Lung (tissue), 12 donors: ENCODE data around the gene GAS1. TPM values are rescaled to one million over a fixed set of nuclear protein-coding genes. Genes with fewer than 3 reads are reported as not detected.

Source experiments
- ATAC-seq: fragments of 200-7000 bp; cut with Tn5 transposase; one replicate; pipeline ENCODE4 v1.9.1; 2020; ENCODE audit warnings: moderate number of reproducible peaks; ENCODE audit not compliant: insufficient read depth, low FRiP score
- DNase-seq, 3 donors: peaks; one replicate each; pipeline ENCODE4 v3.0.0-alpha.2; 2013 to 2017
- H3K27ac ChIP-seq, 2 donors: one replicate each; pipeline ENCODE4 v1.5.1; 2013; ENCODE audit warnings: mild to moderate bottlenecking in 2 of 2, moderate library complexity in 2 of 2, control low read depth in 1 of 2, inconsistent platforms in 1 of 2, low read depth in 1 of 2, low read length in 1 of 2
- H3K27me3 ChIP-seq, 3 donors: one replicate each; pipeline ENCODE4 v1.5.1; 2013; ENCODE audit warnings: low read length in 2 of 3; ENCODE audit not compliant: control insufficient read depth in 3 of 3, insufficient read depth in 3 of 3
- H3K36me3 ChIP-seq, 4 donors: one replicate each; pipeline ENCODE4 v1.5.1; 2013; ENCODE audit warnings: low read length in 4 of 4, mild to moderate bottlenecking in 1 of 4, moderate library complexity in 1 of 4; ENCODE audit not compliant: control insufficient read depth in 4 of 4, insufficient read depth in 4 of 4
- H3K4me1 ChIP-seq, 5 donors: one replicate each; pipeline ENCODE4 v1.5.1; 2013; ENCODE audit warnings: low read length in 5 of 5, mild to moderate bottlenecking in 2 of 5, moderate library complexity in 1 of 5; ENCODE audit not compliant: control insufficient read depth in 5 of 5, insufficient read depth in 5 of 5
- H3K4me3 ChIP-seq: one replicate; pipeline ENCODE4 v1.5.1; 2013; ENCODE audit warnings: mild to moderate bottlenecking, control low read depth, moderate library complexity
- H3K9ac ChIP-seq, 2 donors: one replicate each; pipeline ENCODE4 v1.5.1; 2013; ENCODE audit warnings: low read length in 2 of 2, control low read depth in 1 of 2; ENCODE audit not compliant: insufficient read depth in 1 of 2
- H3K9me3 ChIP-seq, 4 donors: one replicate each; pipeline ENCODE4 v1.5.1; 2013; ENCODE audit warnings: low read length in 3 of 4, mild to moderate bottlenecking in 1 of 4, moderate library complexity in 1 of 4; ENCODE audit not compliant: control insufficient read depth in 4 of 4, insufficient read depth in 3 of 4
- WGBS, 2 donors: extraction: QIAGEN DNeasy Blood & Tissue Kit; methylation state at CpG; one replicate each; pipeline ENCODE4 v1.1.7; 2013; 5-methylcytosine and 5-hydroxymethylcytosine counted together
- polyA plus RNA-seq, 2 donors: library from polyadenylated mRNA; stranded (reverse); fragments of 200-250 nt; gene quantifications; one replicate each; pipeline ENCODE4 v1.2.1, GENCODE V29; 2013
- total RNA-seq, 2 donors: library from RNA; depleted of rRNA in 1 of 2; stranded (reverse); fragments of >200 nt in 1 of 2; gene quantifications; one replicate each; pipeline ENCODE4 v1.2.1, GENCODE V29; 2014 to 2021
- TF ChIP-seq, protein P1 (sequence below): IDR thresholded peaks from 2 replicates; pipeline ENCODE4 v1.5.1; 2012; ENCODE audit warnings: mild to moderate bottlenecking; ENCODE audit errors: control extremely low read depth, extremely low read depth
- donor health status: control.
- donor health status: control.
- donor health status: Bipolar disorder and iron deficiency.
- donor health status: healthy.
- donor health status: DM: yes; HTN: yes; CAD: no.

GAS1 gene
- total and polyA plus RNA-seq, 4 donors = 5.3 to 21.2 (median 10.4) TPM

DNA sequence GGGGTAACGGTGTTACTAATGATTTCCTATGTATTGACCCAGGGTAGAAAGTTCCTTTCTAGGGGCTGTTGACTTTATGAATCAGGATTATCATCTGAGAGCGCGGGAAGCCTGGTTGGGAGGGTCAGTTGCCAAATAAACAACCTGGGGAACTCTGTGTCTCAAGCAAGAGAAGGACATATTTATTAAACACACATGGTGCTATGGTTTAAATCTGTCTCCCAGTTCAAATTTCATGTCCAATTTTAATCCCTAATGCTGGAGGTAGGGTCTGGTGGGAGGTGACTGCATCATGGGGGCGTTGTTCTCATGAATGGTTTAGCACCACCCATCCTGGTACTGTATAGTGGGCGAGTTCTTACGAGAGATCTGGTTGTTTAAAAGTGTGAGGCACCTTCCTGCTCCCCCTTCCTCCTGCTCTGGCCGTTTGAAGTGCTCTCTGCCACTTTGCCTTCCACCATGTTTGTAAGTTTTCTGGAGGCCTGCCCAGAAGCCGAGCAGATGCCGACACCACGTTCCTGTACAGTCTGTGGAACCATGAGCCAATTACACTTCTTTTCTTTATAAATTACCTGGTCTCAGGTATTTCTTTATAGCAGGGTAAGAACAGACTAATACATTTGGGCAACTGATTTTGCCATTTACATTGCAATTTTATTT, 19.7 kb upstream of the GAS1 start:
- 58 to 67% methylated on average over 10 of the region's 10 CpGs for WGBS, 2 donors
- TF ChIP-seq, protein P1, sequence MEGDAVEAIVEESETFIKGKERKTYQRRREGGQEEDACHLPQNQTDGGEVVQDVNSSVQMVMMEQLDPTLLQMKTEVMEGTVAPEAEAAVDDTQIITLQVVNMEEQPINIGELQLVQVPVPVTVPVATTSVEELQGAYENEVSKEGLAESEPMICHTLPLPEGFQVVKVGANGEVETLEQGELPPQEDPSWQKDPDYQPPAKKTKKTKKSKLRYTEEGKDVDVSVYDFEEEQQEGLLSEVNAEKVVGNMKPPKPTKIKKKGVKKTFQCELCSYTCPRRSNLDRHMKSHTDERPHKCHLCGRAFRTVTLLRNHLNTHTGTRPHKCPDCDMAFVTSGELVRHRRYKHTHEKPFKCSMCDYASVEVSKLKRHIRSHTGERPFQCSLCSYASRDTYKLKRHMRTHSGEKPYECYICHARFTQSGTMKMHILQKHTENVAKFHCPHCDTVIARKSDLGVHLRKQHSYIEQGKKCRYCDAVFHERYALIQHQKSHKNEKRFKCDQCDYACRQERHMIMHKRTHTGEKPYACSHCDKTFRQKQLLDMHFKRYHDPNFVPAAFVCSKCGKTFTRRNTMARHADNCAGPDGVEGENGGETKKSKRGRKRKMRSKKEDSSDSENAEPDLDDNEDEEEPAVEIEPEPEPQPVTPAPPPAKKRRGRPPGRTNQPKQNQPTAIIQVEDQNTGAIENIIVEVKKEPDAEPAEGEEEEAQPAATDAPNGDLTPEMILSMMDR = no peak
- peaks cover 0 to 2% (median 0%) of the 10 kb centered on the region in 4 donors for H3K9me3 ChIP-seq
- no peak overlapping the region for H3K27ac ChIP-seq
- H3K4me1 ChIP-seq = peaks cover 0 to 40% (median 0%) of the 10 kb centered on the region in 5 donors
- no peak overlapping the region for H3K9ac ChIP-seq
- no peak for DNase-seq
- ATAC-seq = no peak
- H3K36me3 ChIP-seq = no peaks in the 10 kb centered on the region
- H3K4me3 ChIP-seq = no peak overlapping the region
- H3K27me3 ChIP-seq = peaks cover 0 to 4% (median 2%) of the 10 kb centered on the region in 3 donors

DNA sequence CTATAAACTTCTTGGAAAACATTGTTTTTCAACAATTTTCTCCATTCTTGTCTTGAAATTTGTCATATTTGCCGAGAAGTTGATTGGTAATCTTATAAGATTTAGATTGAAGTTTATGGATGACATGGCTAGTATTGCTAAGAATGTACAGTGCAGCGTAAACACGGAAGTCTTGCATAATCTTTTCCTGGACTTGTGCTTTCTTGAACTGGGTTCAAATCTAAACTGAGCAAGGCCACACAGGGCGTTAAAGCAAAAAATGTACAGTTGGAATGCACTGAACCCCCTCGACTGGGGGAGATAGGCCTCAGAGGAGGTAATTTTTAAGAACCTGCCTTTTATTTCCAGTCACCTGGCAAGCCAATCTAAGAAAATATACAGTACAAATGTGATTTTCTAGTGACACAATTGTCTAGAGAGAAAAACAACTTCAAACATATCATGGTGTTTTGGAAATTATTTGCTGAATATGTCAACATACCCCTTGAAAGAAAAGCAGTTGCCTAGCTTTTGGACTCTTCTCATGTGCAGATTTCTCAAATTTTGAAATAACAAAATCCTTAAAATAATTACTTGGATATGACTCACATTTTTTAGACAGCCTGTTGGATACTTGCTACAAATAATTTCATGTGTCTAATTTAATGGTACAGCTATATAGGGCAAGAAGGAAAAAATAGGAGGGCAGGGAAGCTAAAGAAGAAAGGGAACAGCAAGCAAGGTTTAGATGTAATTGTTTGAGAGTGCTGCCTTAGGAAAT, 18.5 kb upstream of the GAS1 start:
- Histone ChIP-seq H3K4me3 (no peak overlapping the region), H3K27me3 (peaks cover 0 to 2% (median 2%) of the 10 kb centered on the region in 3 donors), H3K36me3 (no peaks in the 10 kb centered on the region), H3K4me1 (peaks cover 0 to 40% (median 0%) of the 10 kb centered on the region in 5 donors), H3K9me3 (peaks cover 0 to 2% (median 0%) of the 10 kb centered on the region in 4 donors), H3K9ac (no peak overlapping the region), H3K27ac (no peak overlapping the region)
- TF ChIP-seq, protein P1 = no peak
- ATAC-seq (no peak), DNase-seq (peak; percentile 63 to 92 (median 88))
- WGBS, 2 donors = 57 to 58% methylated on average over 5 of the region's 5 CpGs

DNA sequence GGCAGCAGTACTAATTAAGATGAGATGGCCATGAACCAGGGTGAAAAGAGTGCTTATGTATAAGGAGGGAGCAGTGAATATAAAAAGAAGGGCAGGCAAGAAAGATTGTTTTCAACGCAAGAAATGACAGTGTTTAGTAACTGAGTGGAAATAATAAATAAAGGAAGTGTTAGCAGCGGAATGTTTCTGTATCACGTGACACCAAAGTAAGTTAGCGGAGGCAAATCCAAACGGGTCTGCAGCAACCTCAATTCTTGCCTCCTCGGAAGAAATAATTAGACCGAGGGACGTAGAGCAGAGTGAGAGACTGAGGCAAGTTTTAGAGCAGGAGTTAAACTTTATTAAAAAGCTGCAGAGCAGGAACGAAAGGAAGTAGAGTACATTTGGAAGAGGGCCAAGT, 15.4 kb upstream of the GAS1 start:
- H3K27me3 ChIP-seq = peaks cover 0 to 2% (median 0%) of the 10 kb centered on the region in 3 donors
- no peak for ATAC-seq
- WGBS, 2 donors = 38 to 56% methylated on average over 9 of the region's 9 CpGs
- no peaks in the 10 kb centered on the region for H3K9me3 ChIP-seq
- peak overlapping the region in 1 of 2 donors; percentile 36 for H3K9ac ChIP-seq
- DNase-seq = peak; percentile 22 to 66 (median 48)
- no peaks in the 10 kb centered on the region for H3K36me3 ChIP-seq
- H3K4me1 ChIP-seq = peaks cover 0 to 37% (median 0%) of the 10 kb centered on the region in 5 donors
- no peak overlapping the region for H3K4me3 ChIP-seq
- H3K27ac ChIP-seq = no peak overlapping the region
- TF ChIP-seq, protein P1 = no peak
